Activated CD4-positive, alpha-beta T cell treated with anti-CD3 and anti-CD28 coated beads, Interleukin-2, Interleukin-6, amounts not matched to agents 100 ng/mL and 50 ng/mL, durations not matched to agents 16 hours and 8 hours (primary cell): Measurements from ENCODE around the gene LGALS12.
"Not testable (repeated sequence)": the region's sequence is repeated elsewhere in the genome, so short reads cannot be mapped to it uniquely, and the experiment has no call there.

ENCODE experiments used
- DNase-seq: peaks from one replicate; pipeline ENCODE4 v3.0.0-alpha.2; 2020

The LGALS12 gene

GRCh38 chr11:63506876-63507275 is 992 bp downstream of the LGALS12 start:
- DNase-seq = no peak

DNA sequence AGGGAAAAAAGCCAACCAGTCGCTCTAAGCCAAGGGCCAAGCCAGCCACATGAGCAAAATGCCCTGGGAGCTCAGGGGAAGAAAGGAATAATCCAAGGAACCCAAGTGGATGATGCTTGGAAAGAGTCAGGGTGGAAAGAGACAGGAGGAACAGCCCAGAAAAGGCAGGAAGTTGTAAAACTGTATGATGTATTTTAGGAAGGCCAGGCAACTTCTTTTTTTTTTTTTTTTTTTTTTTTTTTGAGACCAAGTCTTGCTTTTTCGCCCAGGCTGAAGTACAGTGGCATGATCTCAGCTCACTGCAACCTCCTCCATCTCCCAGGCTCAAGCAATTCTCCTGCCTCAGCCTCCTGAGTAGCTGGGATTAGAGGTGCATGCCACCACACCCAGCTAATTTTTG is 1.6 kb downstream of the LGALS12 start:
- DNase-seq = no peak

GRCh38 chr11:63508009-63508408 is 2.1 kb downstream of the LGALS12 start:
- DNase-seq = peak; percentile 37

DNA sequence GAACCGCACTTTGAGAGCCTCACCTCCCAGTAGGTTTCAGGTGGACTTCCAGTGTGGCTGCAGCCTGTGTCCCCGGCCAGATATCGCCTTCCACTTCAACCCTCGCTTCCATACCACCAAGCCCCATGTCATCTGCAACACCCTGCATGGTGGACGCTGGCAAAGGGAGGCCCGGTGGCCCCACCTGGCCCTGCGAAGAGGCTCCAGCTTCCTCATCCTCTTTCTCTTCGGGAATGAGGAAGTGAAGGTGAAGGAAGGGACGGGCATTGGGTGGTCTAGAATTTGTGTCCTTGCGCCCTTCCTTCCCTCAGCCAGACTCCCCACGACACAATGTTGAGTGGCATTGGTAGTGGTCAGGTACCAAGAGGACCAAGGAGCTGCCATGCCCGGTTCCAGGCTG is 2.9 kb downstream of the LGALS12 start:
- DNase-seq = no peak

GRCh38 chr11:63510360-63511047 is 4.6 kb downstream of the LGALS12 start:
- DNase-seq = no peak

GRCh38 chr11:63511048-63511748 is 5.3 kb downstream of the LGALS12 start:
- DNase-seq = no peak

- DNase-seq = no peak
These were observed 6.9 kb downstream of the LGALS12 start for GRCh38 chr11:63512816-63513215.

GRCh38 chr11:63516109-63516508 is 10.2 kb downstream of the LGALS12 start:
- DNase-seq = no peak

- DNase-seq = no peak
These were observed 11.3 kb downstream of the LGALS12 start for GRCh38 chr11:63517156-63517555.

DNA sequence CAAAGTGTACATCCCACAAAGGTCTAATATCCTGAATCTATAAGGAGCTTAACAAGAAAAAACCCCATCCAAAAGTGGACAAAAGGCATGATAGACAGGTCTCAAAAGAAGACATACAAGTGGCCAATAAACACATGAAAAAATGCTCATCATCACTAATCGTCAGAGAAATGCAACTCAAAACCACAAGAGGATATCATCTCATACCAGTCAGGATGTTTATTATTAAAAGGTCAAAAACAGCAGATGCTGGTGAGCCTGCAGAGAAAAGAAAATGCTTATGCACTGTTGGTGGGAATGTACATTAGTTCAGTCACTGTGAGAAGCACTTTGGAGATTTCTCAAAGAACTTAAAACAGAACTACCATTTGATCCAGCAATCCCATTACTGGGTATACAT is 12.7 kb downstream of the LGALS12 start:
- DNase-seq = no peak

- no peak for DNase-seq
These were observed 14.8 kb downstream of the LGALS12 start for GRCh38 chr11:63520606-63521170.

DNA sequence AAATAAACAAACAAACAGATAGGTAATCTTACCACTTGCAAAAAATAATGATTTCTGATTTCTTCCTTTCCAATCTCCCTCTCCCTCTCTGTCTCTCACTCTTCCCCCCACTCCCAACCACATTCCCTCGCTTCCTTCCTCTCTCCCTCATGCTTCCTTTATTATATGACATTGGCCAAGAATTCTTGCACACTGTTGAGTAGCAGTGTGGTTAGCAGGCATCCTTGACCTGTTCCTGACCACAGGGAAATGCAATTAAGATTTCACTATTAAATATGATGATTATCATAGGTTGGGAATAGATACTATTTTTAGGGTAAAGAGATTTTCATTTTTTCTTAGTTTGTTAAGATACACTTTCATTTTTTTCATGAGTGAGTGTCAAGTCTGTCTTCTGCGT is 16.0 kb downstream of the LGALS12 start:
- DNase-seq = no peak

GRCh38 chr11:63523151-63523550 is 17.3 kb downstream of the LGALS12 start:
- DNase-seq = no peak

DNA sequence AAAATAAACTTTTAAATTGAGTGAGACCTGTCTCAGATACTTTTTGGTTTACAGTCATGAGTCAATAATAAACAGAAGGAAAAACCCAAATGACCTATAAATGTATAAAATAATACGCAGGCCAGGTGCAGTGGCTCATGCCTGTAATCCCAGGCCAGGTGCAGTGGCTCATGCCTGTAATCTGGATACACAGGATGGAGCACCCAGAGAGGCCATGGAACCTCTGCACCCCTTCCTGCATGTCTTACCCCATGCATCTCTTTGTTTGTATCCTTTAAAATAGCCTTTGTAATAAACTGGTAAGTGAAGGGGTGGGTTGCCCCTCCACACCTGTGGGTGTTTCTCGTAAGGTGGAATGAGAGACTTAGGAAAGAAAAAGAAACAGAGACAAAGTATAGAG is 21.8 kb downstream of the LGALS12 start:
- no peak for DNase-seq

- not testable (repeated sequence) for DNase-seq
These were observed 22.3 kb downstream of the LGALS12 start for GRCh38 chr11:63528156-63528555.

GRCh38 chr11:63528729-63529278 is 22.9 kb downstream of the LGALS12 start:
- not testable (repeated sequence) for DNase-seq

DNA sequence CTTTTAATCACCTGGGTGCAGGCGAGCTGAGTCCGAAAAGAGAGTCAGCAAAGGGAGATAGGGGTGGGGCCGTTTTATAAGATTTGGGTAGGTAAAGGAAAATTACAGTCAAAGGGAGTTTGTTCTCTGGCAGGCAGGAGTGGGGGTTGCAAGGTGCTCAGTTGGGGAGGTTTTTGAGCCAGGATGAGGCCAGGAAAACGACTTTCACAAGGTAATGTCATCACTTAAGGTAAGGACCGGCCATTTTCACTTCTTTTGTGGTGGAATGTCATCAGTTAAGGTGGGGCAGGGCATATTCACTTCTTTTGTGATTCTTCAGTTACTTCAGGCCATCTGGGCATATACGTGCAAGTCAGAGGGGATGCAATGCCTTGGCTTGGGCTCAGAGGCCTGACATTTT is 23.5 kb downstream of the LGALS12 start:
- not testable (repeated sequence) for DNase-seq

GRCh38 chr11:63530021-63530420 is 24.1 kb downstream of the LGALS12 start:
- no peak for DNase-seq

DNA sequence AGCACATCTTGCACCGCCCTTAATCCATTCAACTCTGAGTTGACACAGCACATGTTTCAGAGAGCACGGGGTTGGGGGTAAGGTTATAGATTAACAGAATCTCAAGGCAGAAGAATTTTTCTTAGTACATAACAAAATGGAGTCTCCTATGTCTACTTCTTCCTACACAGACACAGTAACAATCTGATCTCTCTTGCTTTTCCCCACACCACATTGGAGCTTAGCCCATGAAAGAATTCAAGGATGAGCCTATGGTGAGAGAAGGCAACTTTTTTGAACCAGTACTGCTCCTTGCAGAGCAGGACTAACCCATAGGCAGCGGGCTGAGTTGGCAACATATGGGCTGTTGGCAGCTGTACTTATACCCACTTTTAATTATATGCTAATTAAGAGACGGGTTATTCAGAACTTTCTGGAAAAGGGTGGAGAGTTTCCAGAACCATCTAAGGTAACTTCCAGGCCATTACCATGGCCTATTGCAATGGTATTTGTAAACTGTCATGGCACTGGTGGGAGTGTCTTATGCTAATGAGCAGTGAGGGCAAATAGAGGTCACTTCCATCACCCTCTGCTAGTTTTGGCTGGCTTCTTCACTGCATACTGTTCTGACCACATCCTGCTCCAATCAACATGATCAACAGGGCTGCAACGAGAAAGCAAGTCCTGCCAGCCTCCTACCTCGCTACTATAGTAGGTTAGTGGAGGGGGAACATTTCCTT is 25.3 kb downstream of the LGALS12 start:
- peak; percentile 59 for DNase-seq

DNA sequence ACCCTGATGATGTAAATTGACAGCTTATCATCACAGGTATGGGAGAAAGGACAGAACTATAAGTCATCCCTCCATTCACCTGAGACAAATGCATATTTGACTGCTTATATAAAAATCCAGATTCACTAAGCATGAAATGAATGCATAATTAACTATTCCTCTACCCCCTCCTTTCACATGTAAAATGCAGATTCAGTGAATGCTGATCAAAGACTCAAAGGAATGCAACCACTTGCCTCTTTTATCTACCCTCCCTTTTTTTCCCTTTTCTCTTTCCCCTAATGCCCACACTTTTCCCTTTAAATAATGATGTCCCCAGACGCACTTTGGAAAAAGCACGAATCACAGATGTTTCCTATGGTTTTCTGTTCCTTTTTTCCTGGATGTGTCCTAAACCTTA is 26.2 kb downstream of the LGALS12 start:
- DNase-seq = no peak

GRCh38 chr11:63532799-63533475 is 27.1 kb downstream of the LGALS12 start:
- DNase-seq = no peak

DNA sequence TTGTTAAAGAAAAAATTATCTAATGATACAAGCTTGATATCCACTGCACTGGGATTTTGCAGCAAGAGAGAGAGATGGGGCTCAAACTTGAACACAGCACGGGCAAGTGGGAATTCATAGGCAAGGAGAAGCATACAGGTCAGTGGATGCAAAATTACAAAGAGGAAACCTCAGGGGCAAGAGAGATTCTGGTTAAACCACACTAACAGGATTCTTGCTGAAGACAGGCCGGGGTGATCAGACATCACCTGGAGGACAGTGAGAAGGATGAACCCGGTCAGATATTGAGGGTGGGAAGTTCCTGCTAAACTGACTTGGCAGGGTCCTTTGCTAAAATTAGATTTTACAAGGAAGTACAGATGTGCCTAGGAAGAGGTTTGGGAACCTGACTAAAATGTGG is 28.2 kb downstream of the LGALS12 start:
- no peak for DNase-seq
